ENCODE results near the gene RTN4RL2.

Gene RTN4RL2

DNA sequence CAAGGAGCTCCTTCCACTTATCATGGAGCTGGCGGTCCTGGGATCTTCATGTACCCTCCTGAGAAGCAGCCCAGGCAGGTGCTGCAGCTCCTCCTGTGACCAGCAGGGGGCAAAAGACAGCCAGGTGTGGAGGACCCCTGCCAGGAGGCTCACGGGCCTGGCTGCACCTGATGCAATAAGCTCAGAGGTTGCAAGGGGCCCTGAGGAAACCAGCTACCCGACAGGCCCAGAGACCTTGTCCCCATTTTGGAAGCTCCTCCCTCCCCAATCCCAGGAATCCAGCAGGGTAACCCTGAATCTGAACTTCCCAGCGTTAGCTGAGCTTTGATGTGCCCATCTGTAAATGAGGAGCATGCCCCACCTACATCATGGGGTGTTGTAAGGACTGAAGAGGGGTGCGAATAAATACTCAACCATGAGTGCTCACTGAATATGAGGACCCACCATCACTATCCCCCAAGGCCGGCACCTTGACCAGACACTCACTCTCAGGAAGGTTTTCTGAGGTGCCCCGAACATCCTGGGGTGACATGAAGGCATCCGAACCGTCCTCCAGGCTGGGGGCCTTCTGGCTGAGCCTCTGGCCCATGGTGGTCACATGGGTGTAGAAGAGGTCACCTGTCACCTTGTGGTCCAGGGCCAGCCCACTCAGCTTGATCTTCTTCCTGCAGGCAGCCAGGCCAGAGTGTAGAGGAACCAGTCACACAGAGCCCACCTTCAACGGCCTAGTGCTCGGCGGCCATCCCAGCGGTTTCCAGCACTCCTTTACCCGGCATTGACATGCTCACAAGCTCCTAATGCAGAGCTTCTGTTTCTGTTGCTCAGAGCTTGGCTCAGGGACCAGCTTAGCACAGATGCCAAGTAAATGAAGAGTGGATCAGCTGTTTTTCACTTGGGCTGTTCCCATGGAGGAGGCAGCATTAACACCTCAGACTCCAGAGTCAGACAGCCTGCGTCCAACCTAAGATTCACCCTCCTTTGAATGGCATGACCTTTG lies 33.5 kb downstream of the RTN4RL2 start:
- H3K27ac ChIP-seq = peak overlapping the region; percentile 51

DNA sequence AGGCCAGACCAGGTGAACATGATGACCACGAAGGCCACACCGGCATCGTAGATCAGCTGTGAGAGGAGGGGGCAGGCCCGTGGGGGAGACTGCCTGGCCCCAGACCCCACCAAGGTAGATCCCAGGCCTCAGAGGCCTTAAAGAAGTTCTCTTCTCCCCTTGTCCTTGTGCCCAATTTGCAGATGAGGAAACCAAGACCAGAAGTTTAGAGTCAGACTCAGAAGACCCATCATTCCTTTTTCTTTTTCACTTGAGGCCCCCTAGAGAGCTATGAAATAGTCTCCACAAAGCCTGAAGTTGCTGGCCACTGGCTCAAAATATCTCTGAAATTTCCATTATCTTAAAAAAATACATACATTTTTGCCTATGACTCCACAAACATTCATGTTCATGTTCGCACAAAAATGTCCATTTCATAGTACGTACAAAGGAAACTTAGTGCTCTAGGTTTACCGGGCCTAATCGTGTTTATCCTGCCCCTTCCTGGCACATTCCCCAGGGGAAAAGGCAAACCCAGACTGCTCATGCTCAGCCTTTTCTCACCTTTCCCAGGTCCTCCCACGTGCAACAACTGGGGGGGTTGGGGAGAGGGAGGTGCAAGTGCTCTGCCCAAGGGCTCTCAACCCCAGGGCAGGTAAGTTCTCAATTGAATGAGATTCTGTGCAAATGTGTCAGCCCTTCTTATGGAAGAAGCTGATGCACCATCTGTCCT lies 35.9 kb downstream of the RTN4RL2 start:
- Histone ChIP-seq H3K27ac (peak overlapping the region; percentile 67), H3K36me3 (no peaks in the 10 kb centered on the region), H3K4me3 (ENCODE audit: low read depth, low read length) (no peak overlapping the region), H3K27me3 (ENCODE audit: insufficient read depth, low read depth, severe bottlenecking) (no peaks in the 10 kb centered on the region), H3K9me3 (ENCODE audit: severe bottlenecking) (no peaks in the 10 kb centered on the region)
- TF ChIP-seq, protein P1, sequence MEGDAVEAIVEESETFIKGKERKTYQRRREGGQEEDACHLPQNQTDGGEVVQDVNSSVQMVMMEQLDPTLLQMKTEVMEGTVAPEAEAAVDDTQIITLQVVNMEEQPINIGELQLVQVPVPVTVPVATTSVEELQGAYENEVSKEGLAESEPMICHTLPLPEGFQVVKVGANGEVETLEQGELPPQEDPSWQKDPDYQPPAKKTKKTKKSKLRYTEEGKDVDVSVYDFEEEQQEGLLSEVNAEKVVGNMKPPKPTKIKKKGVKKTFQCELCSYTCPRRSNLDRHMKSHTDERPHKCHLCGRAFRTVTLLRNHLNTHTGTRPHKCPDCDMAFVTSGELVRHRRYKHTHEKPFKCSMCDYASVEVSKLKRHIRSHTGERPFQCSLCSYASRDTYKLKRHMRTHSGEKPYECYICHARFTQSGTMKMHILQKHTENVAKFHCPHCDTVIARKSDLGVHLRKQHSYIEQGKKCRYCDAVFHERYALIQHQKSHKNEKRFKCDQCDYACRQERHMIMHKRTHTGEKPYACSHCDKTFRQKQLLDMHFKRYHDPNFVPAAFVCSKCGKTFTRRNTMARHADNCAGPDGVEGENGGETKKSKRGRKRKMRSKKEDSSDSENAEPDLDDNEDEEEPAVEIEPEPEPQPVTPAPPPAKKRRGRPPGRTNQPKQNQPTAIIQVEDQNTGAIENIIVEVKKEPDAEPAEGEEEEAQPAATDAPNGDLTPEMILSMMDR (IDR thresholded peaks at IDR 0.05; ENCODE audit: low read depth, low read length) = no peak
- peak; percentile 62 for DNase-seq

More for the DNA sequence above, 33.5 kb downstream of the RTN4RL2 start:
- H3K27me3 ChIP-seq (ENCODE audit: insufficient read depth, low read depth, severe bottlenecking) = no peaks in the 10 kb centered on the region
- TF ChIP-seq, protein P1 (IDR thresholded peaks at IDR 0.05; ENCODE audit: low read depth, low read length) = peak; percentile 88
- no peaks in the 10 kb centered on the region for H3K36me3 ChIP-seq
- no peak overlapping the region for H3K4me3 ChIP-seq (ENCODE audit: low read depth, low read length)
- H3K9me3 ChIP-seq (ENCODE audit: severe bottlenecking) = no peaks in the 10 kb centered on the region
- peak; percentile 86 for DNase-seq

DNA sequence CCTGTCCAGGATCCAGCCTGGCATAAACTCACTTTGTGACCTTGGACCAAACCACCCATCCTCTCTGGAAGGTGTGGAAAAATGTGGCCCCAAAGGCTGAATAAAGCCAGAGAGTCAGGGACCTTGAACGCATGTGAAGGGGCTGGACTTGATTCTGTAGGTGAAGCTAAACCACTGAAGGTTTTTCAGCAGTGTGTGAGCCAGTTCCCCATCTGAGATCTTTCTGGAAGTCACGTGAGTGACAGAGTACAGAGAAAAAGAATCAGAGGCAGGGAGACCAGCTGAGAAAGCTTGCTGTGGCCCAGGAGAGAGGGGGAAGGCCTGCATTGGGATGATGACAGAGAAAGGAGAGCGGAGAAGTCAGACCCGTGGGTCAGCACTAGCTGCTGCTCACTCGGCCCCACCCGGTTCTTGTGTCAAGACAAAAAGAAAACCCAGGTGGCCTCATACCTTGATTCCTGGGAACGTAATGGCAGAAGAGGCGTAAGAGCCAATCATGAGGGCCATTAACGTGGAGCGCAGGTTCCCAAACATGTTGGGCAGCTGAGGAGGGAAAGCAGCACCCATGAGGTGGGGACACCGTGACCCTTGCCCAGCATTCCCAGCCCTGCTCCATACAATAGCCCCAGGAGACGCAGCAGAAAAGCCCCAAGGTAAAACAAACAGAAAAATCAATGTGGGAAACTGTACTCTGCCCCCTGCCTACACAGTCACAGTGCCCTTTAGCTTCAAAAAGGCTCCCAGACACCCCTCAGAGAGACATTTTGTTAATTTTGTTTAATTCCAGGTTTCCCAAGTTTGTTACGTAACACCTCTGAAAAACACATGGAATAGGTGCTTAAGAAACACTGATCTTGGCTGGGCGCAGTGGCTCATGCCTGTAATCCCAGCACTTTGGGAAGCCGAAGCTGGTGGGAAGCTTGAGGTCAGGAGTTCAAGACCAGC lies 37.2 kb downstream of the RTN4RL2 start:
- Histone ChIP-seq H3K9me3 (ENCODE audit: severe bottlenecking) (no peaks in the 10 kb centered on the region), H3K27ac (no peak overlapping the region), H3K27me3 (ENCODE audit: insufficient read depth, low read depth, severe bottlenecking) (no peaks in the 10 kb centered on the region), H3K4me3 (ENCODE audit: low read depth, low read length) (no peak overlapping the region), H3K36me3 (no peaks in the 10 kb centered on the region)
- DNase-seq = no peak
- TF ChIP-seq, protein P1 (IDR thresholded peaks at IDR 0.05; ENCODE audit: low read depth, low read length) = no peak

DNA sequence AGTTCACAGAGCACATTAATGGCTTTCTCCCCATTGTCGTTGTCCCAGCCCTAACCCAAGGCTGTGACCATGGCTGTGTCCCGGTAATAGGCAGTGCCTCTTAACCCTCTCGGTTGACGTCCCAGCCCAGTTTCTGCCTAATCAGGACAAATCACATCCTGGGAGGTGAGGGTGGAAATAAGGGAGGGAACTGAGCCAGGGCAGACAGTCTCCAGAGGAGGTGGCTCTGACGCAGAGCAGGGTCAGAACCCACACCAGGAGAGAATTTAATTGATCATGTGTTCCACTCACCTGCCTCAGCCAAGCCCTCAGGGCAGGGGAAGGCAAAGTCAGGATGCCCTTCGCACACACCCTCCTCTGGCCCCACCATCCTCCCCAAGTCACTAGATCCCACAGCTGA lies 38.2 kb downstream of the RTN4RL2 start:
- TF ChIP-seq, protein P1 (IDR thresholded peaks at IDR 0.05; ENCODE audit: low read depth, low read length) = no peak
- DNase-seq = no peak
- no peaks in the 10 kb centered on the region for H3K27me3 ChIP-seq (ENCODE audit: insufficient read depth, low read depth, severe bottlenecking)
- H3K9me3 ChIP-seq (ENCODE audit: severe bottlenecking) = no peaks in the 10 kb centered on the region
- no peak overlapping the region for H3K27ac ChIP-seq
- H3K36me3 ChIP-seq = no peaks in the 10 kb centered on the region
- H3K4me3 ChIP-seq (ENCODE audit: low read depth, low read length) = no peak overlapping the region

DNA sequence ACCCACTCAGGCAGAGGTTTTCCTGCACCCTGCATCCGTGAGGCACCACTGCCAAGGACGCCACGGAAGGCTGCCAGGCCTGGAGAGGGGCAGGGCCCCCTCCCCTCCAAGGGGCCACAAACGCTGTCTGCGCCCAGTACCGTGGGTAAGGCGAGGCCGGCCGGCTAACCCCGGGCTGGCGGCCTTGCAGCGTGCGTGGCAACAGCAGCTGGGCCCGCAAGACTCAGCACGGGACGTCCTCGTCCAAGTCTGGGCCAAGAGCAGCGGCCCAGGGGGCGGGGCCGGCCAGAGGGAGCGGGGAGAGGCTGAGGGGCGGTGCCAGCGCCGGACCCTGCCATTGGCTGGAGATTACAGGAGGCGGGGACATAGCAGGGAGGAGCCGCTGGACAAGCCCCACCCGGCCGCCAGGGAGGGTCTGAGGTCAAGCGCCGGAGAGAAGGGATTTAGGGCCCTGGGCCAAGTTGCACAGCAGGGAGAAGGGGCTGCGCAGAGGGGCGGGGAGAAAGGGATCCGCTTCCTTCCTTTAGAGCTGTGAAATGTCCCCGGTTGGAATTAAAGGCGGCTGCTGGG lies 39.2 kb downstream of the RTN4RL2 start:
- peak overlapping the region; percentile 30 for H3K4me3 ChIP-seq (ENCODE audit: low read depth, low read length)
- DNase-seq = peak; percentile 98
- no peaks in the 10 kb centered on the region for H3K27me3 ChIP-seq (ENCODE audit: insufficient read depth, low read depth, severe bottlenecking)
- no peaks in the 10 kb centered on the region for H3K36me3 ChIP-seq
- TF ChIP-seq, protein P1 (IDR thresholded peaks at IDR 0.05; ENCODE audit: low read depth, low read length) = no peak
- no peaks in the 10 kb centered on the region for H3K9me3 ChIP-seq (ENCODE audit: severe bottlenecking)
- peak overlapping the region; percentile 71 for H3K27ac ChIP-seq
